GM10266 (cell line): ENCODE results near the gene SLC10A3.

ENCODE experiments used
- DNase-seq: peaks from one replicate; pipeline ENCODE4 v3.0.0; 2012; ENCODE audit errors: extremely low spot score
- TF ChIP-seq, protein P1 (sequence below): IDR thresholded peaks from 2 replicates; pipeline ENCODE4 v1.5.1; 2012; ENCODE audit warnings: mild to moderate bottlenecking, low read depth; ENCODE audit not compliant: control insufficient read depth, insufficient read depth; ENCODE audit errors: missing control alignments

The SLC10A3 gene

GRCh38 chrX:154452823-154453222 lies 37.6 kb downstream of the SLC10A3 start:
- TF ChIP-seq, protein P1, sequence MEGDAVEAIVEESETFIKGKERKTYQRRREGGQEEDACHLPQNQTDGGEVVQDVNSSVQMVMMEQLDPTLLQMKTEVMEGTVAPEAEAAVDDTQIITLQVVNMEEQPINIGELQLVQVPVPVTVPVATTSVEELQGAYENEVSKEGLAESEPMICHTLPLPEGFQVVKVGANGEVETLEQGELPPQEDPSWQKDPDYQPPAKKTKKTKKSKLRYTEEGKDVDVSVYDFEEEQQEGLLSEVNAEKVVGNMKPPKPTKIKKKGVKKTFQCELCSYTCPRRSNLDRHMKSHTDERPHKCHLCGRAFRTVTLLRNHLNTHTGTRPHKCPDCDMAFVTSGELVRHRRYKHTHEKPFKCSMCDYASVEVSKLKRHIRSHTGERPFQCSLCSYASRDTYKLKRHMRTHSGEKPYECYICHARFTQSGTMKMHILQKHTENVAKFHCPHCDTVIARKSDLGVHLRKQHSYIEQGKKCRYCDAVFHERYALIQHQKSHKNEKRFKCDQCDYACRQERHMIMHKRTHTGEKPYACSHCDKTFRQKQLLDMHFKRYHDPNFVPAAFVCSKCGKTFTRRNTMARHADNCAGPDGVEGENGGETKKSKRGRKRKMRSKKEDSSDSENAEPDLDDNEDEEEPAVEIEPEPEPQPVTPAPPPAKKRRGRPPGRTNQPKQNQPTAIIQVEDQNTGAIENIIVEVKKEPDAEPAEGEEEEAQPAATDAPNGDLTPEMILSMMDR = no peak

GRCh38 chrX:154450312-154450711 lies 40.1 kb downstream of the SLC10A3 start:
- DNase-seq = no peak
- TF ChIP-seq, protein P1 = no peak

More at GRCh38 chrX:154452823-154453222, 37.6 kb downstream of the SLC10A3 start:
- no peak for DNase-seq

DNA sequence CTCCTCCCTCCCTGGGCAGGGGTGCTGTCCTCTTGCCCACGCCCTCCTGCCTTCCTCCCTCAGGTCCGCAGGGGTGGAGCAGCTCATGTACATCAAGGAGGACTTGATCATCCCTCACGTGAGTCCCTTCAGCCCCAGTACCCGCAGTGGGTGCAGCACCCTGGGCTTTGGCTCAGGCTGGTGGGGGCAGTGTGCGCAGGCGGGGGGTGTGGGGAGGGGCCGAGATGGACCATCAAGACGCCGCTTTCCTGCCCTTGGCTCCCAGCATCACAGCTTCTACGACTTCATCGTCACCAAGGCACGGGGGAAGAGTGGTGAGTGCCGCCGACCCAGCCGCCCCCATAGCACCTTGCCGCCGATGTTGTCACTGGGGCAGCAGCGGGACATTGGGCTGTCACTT lies 40.8 kb downstream of the SLC10A3 start:
- TF ChIP-seq, protein P1 = no peak

GRCh38 chrX:154448484-154448883 lies 41.9 kb downstream of the SLC10A3 start:
- DNase-seq = no peak
- TF ChIP-seq, protein P1 = no peak

More for the DNA sequence above, 40.8 kb downstream of the SLC10A3 start:
- DNase-seq = no peak

DNA sequence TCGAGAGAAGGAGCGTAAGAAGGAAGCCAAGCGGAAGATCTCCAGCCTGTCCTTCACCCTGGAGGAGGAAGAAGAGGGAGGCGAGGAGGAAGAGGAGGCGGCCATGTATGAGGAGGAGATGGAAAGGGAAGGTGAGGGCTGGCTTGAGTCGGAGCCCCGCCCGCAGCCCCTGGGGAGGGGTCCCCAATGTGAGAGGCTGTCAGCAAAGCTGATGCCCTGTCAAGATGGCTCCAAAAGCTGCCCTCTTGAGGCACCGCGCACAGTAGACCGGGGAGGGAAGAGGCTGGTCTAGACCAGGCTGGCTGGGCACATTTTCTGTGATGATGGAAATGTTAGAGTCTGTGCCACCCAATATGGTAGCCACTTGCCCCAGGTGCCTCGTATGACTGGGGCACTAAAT lies 44.0 kb downstream of the SLC10A3 start:
- TF ChIP-seq, protein P1 = no peak
- no peak for DNase-seq

DNA sequence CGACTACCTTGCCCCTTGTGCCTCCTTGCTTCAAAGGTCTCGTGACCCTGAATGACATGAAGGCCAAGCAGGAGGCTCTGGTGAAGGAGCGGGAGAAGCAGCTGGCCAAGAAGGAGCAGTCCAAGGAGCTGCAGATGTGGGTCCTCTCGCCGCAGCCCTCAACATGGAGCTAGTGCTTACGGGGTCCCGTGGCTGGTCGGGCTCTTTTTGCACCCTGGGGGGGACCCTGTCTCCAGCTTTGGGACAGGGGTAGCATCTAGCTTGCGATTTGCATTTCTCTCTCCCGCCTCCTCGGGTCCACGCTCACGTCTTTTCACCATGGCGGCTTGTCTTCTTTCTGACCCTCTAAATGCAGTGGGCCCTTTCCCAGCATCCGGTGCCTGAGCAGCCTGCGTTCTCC lies 44.7 kb downstream of the SLC10A3 start:
- DNase-seq = no peak
- TF ChIP-seq, protein P1 = no peak

GRCh38 chrX:154444755-154445246 lies 45.6 kb downstream of the SLC10A3 start:
- TF ChIP-seq, protein P1 = no peak

More at GRCh38 chrX:154444755-154445246, 45.6 kb downstream of the SLC10A3 start:
- no peak for DNase-seq
